HG03469 (cell line): ENCODE results near the gene CNTNAP2.
"Not testable (repeated sequence)": the region's sequence is repeated elsewhere in the genome, so short reads cannot be mapped to it uniquely, and the experiment has no call there.

Source experiments
- ATAC-seq: cut with Tn5 transposase; IDR thresholded peaks from one replicate; pipeline ENCODE4 v1.9.1; 2021; ENCODE audit warnings: mild to moderate bottlenecking, moderate library complexity, moderate number of reproducible peaks; ENCODE audit not compliant: unreplicated experiment

CNTNAP2 gene

DNA sequence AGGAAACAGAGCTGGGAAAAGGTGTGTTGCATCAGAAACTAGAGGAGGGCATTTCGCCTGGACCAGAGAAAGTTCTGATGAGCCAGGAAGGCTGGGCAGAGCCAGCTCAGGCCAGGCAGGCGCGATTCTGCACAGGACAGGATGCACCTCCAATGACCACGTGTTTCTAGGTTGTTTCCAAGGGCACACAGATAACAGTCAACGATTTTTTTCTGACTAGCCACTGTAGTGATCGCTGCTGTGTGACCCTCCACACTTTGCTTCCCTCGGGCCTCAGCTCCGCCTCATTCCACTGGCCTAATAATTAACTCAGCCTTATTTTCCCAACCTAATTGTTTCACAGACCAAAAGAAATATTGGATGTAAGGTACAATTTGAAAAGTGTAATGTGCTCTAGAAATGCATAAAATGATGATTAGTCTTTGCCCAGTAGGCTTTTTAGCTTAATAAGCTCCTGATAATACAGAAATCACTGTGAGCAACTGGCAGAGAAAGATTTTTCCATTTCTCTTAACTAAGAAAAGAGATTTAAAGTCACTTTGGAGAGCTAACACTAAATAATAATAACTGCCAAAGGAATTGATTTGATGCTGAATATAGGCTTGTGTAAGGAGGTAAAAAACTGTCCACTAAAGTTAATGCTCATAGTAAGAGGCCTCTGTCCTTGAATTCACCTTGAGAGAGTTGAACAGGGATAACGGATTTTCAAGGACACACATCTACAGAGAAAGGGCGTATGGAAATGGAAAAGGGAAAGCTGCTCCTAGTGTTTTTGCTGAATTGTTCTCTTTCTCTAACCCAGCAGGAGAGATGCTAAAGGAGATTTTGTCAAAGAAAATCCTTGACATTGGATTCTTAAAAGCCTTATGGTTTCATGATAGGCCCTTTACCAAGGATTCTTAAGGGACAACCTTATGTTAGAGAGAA lies 2183.0 kb downstream of the CNTNAP2 start:
- no peak for ATAC-seq

GRCh38 chr7:148302436-148302835 lies 2185.8 kb downstream of the CNTNAP2 start:
- not testable (repeated sequence) for ATAC-seq

GRCh38 chr7:148303295-148304082 lies 2186.9 kb downstream of the CNTNAP2 start:
- ATAC-seq: no peak

DNA sequence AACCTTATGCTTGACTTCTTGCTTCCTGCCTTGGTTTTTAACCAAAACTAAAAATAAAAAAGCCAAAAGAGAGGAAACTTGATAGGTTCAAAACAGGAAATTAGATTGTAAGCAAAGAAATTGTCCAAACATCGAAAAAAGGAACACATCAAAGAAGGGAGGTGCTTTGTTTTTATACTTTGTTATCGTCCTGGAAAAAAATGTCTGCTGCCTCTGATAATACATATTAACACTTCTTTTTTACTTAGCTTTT lies 2187.4 kb downstream of the CNTNAP2 start:
- no peak for ATAC-seq

GRCh38 chr7:148304456-148304855 lies 2187.9 kb downstream of the CNTNAP2 start:
- no peak for ATAC-seq

DNA sequence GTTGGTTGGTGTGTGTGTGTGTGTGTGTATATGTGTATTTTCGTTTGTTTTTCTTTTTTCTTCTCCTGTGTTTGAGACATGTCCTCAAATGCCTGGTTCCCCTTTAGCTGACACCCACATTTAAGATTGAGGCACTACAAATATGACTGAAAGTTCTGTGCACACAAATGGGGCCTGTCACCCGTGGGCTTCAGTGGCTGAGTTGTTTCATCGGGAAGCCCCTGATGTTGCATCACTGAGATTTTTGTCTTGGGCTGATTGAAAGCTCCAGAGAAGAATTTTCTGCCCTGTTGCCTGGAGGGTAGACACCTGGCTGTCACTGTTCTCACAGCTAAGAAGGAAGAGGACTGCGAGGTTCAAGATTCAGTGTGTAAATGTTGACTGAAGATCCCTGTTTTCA lies 2190.2 kb downstream of the CNTNAP2 start:
- ATAC-seq: no peak

- ATAC-seq: no peak
Measured at GRCh38 chr7:148318102-148318811, 2201.7 kb downstream of the CNTNAP2 start.

DNA sequence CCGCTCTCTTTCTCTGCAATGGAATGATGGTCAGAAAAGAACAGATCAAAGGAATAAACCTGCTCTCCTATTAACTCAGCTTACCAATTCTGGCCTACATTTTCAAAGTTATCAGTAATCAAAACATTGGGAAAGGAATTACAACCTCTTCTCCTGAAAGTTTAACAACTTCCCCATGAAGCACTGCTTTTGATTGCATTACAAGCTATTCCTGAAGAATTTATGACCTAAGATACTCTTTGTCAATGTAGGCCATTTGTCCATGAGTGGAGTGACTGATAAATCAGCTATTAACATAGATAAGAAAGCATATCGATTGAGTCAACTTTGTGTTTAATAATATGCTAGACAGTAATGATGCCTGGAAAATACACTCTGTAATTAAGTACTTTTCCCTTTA lies 2202.2 kb downstream of the CNTNAP2 start:
- no peak for ATAC-seq

GRCh38 chr7:148319316-148319808 lies 2202.8 kb downstream of the CNTNAP2 start:
- no peak for ATAC-seq

GRCh38 chr7:148325208-148325607 lies 2208.6 kb downstream of the CNTNAP2 start:
- no peak for ATAC-seq

DNA sequence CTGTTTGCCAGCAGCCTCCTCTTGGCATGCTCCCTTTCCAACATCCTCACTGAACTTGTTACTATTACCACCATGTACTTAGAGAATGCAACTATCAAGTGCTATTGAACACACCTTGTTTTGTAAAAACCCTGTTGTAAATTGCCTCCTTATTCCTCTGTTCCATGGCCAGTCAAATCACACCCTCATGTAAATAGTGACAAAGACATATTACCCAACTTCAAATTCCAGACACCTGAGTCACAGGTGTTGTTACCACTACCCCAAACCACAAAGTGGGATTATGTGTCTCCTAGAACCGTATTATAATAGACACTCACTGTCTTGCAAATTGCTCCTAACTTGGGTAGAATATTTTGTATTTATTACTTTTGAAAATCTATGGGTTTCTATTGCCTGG lies 2210.8 kb downstream of the CNTNAP2 start:
- no peak for ATAC-seq

DNA sequence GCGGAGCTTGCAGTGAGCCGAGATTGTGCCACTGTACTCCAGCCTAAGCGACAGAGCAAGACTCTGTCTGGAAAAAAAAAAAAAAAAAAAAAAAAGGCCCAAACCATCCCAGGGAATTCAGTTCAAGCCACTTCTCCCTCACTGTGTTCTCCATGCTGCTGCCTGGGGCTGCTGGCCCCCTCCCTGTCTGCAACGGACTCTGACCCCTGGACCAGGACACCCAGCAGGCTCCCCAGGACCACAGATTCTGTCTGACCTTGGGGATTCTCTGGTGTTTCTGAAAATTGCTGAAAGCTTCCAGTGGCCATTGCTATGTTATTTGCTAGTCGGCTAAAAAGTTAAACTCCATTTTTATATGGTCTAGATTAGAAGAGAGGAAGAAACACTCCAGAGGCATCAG lies 2212.3 kb downstream of the CNTNAP2 start:
- no peak for ATAC-seq

- ATAC-seq: no peak
Measured at GRCh38 chr7:148330124-148330818, 2213.7 kb downstream of the CNTNAP2 start.

DNA sequence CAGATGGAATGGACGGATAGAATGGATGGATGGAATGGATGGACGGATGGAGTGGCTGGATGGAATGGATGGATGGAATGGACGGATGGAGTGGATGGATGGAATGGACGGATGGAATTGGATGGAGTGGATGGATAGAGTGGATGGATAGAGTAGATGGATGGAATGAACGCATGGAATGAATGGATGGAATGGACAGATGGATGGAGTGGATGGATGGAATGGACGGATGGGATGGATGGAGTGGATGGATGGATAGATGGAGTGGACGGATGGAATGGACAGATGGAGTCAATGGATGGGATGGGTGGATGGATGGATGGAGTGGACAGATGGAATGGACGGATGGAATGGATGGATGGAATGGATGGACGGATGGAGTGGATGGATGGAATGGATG lies 2214.2 kb downstream of the CNTNAP2 start:
- no peak for ATAC-seq

- ATAC-seq: not testable (repeated sequence)
Measured at GRCh38 chr7:148331456-148331855, 2214.9 kb downstream of the CNTNAP2 start.

GRCh38 chr7:148332191-148333186 lies 2215.9 kb downstream of the CNTNAP2 start:
- ATAC-seq: no peak

DNA sequence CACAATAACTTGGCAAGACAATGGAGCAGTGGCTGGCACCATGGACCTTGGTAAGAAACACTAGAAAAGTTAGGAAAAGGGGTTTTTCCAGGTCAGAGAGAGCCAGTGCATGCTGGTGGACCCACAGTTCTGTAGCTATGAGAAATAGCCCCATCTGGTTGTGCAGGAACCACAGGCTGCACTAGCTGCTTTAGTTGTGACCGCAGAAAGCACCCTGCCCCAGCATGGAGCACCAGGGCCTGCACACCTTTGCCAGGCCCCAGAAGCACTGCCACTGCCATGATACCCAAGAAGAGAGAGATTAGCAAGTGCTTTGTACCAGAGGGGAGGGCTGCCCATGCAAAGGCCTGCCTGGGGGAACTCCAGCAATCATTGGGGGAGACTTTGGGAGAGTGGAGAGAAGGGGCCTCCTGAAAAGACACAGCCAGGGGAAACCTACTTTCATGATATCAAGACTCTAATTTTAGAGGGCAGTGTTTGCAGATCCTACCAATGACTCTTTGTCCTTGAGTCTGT lies 2217.9 kb downstream of the CNTNAP2 start:
- ATAC-seq: no peak

- no peak for ATAC-seq
Measured at GRCh38 chr7:148334959-148335577, 2218.5 kb downstream of the CNTNAP2 start.

GRCh38 chr7:148335790-148336189 lies 2219.2 kb downstream of the CNTNAP2 start:
- no peak for ATAC-seq
